Measurements from ENCODE around the gene NPC1. TPM values are rescaled to one million over a fixed set of nuclear protein-coding genes. Genes with fewer than 3 reads are reported as not detected.
A peak's percentile ranks its signal among the peaks of the same experiment; 100 is the strongest.

NPC1 gene
- polyA plus RNA-seq, 3 donors = 7.5 to 17.9 (median 17.7) TPM

- Mint-ChIP-seq H3K4me1 (peaks cover 1% of the 10 kb centered on the region), H3K27ac (no peak overlapping the region), H3K27me3 (ENCODE audit: low read depth in 3 of 3) (peaks cover 0 to 8% (median 6%) of the 10 kb centered on the region in 3 donors), H3K36me3 (no peaks in the 10 kb centered on the region), H3K9me3 (no peaks in the 10 kb centered on the region), H3K4me3 (no peak overlapping the region)
- H3K79me2 ChIP-seq (ENCODE audit: insufficient read depth, low read length) = no peaks in the 10 kb centered on the region
- no peaks in the 10 kb centered on the region for H4K20me1 ChIP-seq (ENCODE audit: insufficient read depth, low read length)
- peaks cover 4 to 5% of the 10 kb centered on the region in 2 donors for H3K27me3 ChIP-seq (ENCODE audit: control insufficient read depth in 2 of 2, insufficient read depth in 2 of 2, low read length in 2 of 2)
- TF ChIP-seq CTCF (IDR thresholded peaks at IDR 0.05) = no peak
- intact Hi-C loops (cut with micrococcal nuclease) = loop anchor here in 1 of 2 donors (10.0 kb wide), 1 partner anchor 188 kb away; no protein-coding TSS in a partner anchor
- H3K9ac ChIP-seq (ENCODE audit: insufficient read depth, low read length, poor library complexity, severe bottlenecking) = no peak overlapping the region
- H3K4me1 ChIP-seq (ENCODE audit: control insufficient read depth in 1 of 2, insufficient read depth in 2 of 2, low read length in 2 of 2) = no peaks in the 10 kb centered on the region
- no peak overlapping the region for H3K4me2 ChIP-seq (replicated peaks; ENCODE audit: extremely low read depth, low read length, poor library complexity, severe bottlenecking)
- no peak for DNase-seq
- no peaks in the 10 kb centered on the region for H3K9me3 ChIP-seq (replicated peaks in 1 of 2; ENCODE audit: control insufficient read depth in 1 of 2, insufficient read depth in 1 of 2, low read length in 2 of 2)
- H3K27ac ChIP-seq (ENCODE audit: low read depth in 1 of 2, low read length in 2 of 2) = no peak overlapping the region
- no peaks in the 10 kb centered on the region for H3K36me3 ChIP-seq (replicated peaks in 1 of 2; ENCODE audit: control insufficient read depth in 1 of 2, insufficient read depth in 2 of 2, low read length in 2 of 2)
- no peak overlapping the region for H3K4me3 ChIP-seq (replicated peaks in 1 of 3; ENCODE audit: low read depth in 2 of 3, low read length in 3 of 3)
- no CpG with 5 or more reads among the region's 4 CpGs for WGBS (ENCODE audit: insufficient coverage)
- no peak overlapping the region for H2AFZ ChIP-seq (ENCODE audit: insufficient read depth, low read depth, low read length, poor library complexity, severe bottlenecking)
These were observed 40.4 kb upstream of the NPC1 start for GRCh38 chr18:23626451-23627279.

- H3K9me3 ChIP-seq (replicated peaks in 1 of 2; ENCODE audit: control insufficient read depth in 1 of 2, insufficient read depth in 1 of 2, low read length in 2 of 2) = no peaks in the 10 kb centered on the region
- peaks cover 3 to 6% of the 10 kb centered on the region in 2 donors for H3K36me3 Mint-ChIP-seq
- no peak overlapping the region for H3K4me3 Mint-ChIP-seq
- H3K27ac ChIP-seq (ENCODE audit: low read depth in 1 of 2, low read length in 2 of 2) = no peak overlapping the region
- WGBS (ENCODE audit: insufficient coverage) = no CpG with 5 or more reads among the region's 3 CpGs
- peak overlapping the region in 1 of 7 donors; percentile 59 for H3K27ac Mint-ChIP-seq
- intact Hi-C loops (cut with micrococcal nuclease) = loop anchor here in 1 of 2 donors (10.0 kb wide), 1 partner anchor 192 kb away; no protein-coding TSS in a partner anchor
- peaks cover 21 to 38% (median 27%) of the 10 kb centered on the region in 3 donors for H3K27me3 Mint-ChIP-seq (ENCODE audit: low read depth in 3 of 3)
- H4K20me1 ChIP-seq (ENCODE audit: insufficient read depth, low read length) = no peaks in the 10 kb centered on the region
- no peak overlapping the region for H3K4me3 ChIP-seq (replicated peaks in 1 of 3; ENCODE audit: low read depth in 2 of 3, low read length in 3 of 3)
- TF ChIP-seq CTCF (IDR thresholded peaks at IDR 0.05) = no peak
- peaks cover 16% of the 10 kb centered on the region for H3K4me1 Mint-ChIP-seq
- H3K4me1 ChIP-seq (ENCODE audit: control insufficient read depth in 1 of 2, insufficient read depth in 2 of 2, low read length in 2 of 2) = peaks cover 14 to 18% of the 10 kb centered on the region in 2 donors
- H2AFZ ChIP-seq (ENCODE audit: insufficient read depth, low read depth, low read length, poor library complexity, severe bottlenecking) = no peak overlapping the region
- H3K27me3 ChIP-seq (ENCODE audit: control insufficient read depth in 2 of 2, insufficient read depth in 2 of 2, low read length in 2 of 2) = peaks cover 22 to 27% of the 10 kb centered on the region in 2 donors
- no peaks in the 10 kb centered on the region for H3K79me2 ChIP-seq (ENCODE audit: insufficient read depth, low read length)
- no peak overlapping the region for H3K9ac ChIP-seq (ENCODE audit: insufficient read depth, low read length, poor library complexity, severe bottlenecking)
- peaks cover 0 to 8% (median 0%) of the 10 kb centered on the region in 7 donors for H3K9me3 Mint-ChIP-seq
- DNase-seq = no peak
- H3K36me3 ChIP-seq (replicated peaks in 1 of 2; ENCODE audit: control insufficient read depth in 1 of 2, insufficient read depth in 2 of 2, low read length in 2 of 2) = no peaks in the 10 kb centered on the region
- no peak overlapping the region for H3K4me2 ChIP-seq (replicated peaks; ENCODE audit: extremely low read depth, low read length, poor library complexity, severe bottlenecking)
These were observed 36.7 kb upstream of the NPC1 start for GRCh38 chr18:23623040-23623439.

Data from CD14-positive monocyte (primary cell).